NCI-H2196 treated with DMSO at 0.1 percent for 48 hours (cell line): ENCODE results near the gene RBKS.
"Not testable (repeated sequence)": the region's sequence is repeated elsewhere in the genome, so short reads cannot be mapped to it uniquely, and the experiment has no call there.

ENCODE experiments used
- DNase-seq: peaks from one replicate; lab custom pipeline; 2025; ENCODE audit not compliant: unreplicated experiment; lab: John Stamatoyannopoulos, UW

Gene RBKS

DNA sequence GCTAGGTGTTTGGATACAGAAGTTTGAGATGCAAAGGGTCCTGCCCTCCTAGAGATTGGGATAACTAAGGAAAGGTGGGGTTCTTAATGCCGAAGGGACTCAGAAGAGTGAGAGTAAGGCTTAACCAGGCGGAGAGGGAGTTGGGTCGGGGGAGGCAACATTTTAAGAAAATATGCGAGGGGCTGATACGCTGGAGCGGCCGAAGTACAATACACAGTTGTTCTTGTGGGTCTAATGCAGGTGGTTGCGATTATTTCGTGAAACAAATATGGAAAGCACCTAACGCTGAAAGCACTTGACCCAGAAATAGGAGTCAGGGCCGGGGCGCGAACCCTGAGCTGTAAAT lies 119.0 kb downstream of the RBKS start:
- DNase-seq = no peak

DNA sequence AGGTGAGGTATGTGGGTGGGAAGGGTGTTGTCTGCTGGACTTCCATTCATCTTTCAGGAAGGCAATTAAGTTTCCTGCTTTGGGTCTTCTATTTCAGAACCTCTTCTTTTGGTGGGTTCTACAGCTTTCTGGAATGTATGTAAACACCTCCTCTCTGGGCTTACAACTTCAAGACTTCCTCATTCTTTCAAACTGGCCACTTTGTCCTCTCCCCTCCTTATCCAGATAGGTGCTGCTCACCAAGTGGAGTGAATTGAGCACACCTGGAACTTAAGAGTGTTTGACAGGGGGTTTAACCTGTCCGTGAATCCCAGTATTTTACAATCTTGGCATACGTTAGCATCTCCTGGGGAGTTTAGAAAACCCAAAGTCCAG lies 123.9 kb downstream of the RBKS start:
- no peak for DNase-seq

DNA sequence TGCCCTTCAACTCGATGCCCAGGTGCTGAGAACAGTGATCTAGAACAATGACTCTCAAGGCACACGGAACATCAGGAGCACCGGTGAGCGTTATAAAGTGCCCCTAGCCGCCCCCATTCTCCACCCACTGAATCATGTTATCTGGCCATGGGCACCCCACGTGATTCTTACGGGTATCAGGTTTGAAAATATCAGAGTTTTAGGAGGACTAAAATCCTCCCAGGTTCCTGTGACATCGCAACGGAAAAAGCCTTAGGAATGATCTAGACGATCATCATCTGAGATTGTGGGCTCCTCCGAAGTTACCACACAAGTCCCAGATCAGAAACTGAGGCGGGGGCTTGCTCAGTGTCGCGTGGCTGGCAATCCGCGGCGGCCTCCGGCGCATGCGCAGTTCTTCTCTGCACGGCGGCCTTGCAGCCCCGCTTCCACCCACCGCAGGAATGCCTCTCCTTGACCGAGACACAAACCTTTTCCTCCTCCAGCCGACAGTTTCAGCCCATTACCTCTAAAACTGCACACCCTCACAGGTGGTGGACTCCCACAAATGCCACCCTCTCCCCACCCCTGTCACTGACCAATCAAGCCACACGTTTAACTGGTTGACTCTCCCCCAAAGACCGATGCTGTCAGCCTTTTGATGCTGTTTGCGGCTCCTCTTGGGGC lies 124.4 kb downstream of the RBKS start:
- no peak for DNase-seq

DNA sequence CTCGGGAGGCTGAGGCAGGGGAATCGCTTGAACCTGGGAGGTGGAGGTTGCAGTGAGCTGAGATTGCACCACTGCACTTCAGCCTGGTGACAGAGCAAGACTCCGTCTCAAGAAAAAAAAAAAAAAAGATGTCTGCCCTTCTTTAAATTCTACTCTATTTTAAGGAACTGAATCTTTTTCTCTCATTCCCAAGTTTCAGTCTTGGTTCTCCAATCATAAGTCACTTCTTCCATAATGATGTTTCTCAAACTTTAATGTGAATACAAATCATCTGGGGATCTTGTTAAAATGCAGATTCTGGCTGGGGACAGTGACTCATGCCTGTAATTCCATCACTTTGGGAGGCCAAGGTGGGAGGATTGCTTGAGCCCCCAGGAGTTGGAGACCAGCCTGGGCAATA lies 125.7 kb downstream of the RBKS start:
- not testable (repeated sequence) for DNase-seq

DNA sequence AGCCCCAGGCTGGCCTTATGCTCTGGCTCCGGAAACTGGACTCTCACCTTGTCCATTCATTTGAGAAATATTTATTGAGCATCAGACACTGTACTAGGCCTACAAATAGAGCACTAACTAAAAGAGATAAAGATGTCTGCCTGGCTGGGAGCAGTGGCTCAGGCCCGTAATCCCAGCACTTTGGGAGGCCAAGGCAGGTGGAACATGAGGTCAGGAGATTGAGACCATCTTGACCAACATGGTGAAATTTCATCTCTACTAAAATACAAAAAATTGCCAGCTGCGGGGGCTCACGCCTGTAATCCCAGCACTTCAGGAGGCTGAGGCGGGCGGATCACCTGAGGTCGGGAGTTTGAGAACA lies 126.3 kb downstream of the RBKS start:
- DNase-seq = no peak

DNA sequence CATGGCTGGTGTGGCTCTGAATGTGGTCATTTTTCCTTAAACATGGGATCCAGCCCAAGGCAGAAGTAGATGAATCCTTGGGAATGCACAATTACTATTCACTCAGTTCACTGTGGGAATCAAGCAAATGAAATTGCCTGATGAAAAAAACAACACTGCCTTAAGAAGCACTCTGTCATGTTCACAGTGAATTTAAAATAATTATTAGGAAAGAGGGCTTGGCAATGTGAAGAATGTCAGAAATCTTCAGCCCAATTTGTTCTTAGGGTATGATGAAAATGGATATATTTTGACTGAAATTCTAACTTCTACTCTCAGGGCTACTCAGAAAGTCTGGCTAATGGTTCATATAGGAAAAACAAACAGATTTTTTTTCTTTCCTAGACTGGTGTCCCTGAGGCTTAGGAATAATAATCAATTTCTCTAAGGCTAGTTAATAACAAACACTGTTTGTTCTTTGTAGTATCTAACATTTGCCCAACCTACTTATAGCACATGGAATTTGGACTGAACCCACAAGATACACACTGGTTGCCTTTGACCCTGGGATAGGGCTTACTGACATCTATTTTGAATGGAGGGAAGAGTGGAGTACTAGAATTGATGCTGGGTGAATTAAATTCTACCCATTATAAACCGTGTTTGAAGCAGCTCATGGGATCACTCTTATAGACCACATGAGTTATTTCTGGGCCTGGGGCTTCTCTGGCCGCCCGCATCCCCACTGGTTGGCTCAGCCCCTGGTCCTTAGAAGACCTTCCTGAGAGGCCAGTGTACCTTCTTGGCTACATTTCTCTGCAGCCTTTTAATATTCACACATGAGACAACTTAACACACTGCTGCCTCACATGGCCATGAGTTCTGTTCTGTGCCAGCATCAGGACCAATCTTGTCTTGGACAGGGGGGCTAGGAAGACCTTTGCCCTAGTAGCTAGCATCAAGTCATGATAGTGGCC lies 127.0 kb downstream of the RBKS start:
- no peak for DNase-seq

DNA sequence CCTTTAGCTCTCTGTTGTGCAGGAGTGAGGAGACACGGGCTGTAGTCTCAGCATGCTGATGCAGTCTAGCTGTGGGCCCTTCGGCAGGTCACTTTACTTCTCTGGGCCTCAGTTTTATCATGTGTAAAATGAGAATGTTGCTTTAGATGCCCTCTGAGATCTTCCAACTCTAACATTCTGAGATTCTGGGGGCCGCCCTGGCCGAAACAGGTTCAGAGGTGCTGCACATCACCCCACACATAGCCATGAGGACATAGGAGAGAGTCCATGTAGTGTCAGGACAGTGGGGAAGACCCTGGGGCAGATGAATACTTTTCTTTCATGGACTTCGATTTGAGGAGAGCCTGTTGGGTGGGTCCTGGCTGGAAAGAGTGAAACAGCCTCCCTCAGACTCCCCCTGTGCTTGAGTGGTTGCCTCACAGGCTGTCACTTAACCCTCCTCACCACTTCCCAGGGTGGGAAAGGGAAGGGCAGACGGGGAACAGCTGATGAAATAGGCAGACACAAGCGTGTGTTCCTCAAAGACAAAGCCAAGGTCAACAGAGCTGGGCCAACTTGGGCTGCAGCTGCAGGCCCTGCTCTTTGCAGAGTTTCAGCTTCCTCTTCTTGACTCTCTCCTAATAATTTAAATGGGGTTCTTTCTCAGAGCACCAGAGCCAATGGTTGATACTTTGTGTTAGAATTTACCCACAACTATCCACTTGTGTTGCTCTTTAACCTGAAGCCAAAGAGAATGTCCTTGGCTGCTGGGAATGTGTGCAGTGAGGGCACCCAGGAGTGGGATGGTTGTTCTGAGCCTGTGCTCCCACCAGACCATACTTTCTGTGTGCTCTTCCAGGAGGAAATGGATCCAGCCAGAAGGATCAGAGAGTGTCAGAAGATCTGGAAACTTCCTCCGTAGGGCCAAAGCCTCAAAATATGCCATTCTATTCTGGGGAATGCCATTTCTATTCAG lies 133.4 kb downstream of the RBKS start:
- no peak for DNase-seq

DNA sequence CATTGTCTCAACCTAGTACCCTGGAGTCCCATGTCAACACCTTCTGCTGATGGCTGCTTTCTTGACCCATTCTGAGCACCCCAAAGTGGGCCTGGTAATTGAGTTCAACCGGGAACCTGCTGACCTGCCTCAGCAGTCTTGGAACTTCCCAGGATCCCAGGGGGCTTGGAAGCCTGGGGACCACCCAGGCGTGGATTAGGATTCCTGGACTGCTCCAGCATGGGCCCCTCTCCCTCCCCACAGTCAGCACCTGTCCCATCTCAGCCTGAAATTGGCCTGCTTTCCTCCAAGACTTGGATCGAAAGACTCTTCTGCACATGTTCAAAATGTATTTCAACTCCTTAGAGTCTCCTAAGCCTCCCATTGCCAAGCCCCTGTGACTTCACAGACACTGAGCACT lies 134.1 kb downstream of the RBKS start:
- no peak for DNase-seq

DNA sequence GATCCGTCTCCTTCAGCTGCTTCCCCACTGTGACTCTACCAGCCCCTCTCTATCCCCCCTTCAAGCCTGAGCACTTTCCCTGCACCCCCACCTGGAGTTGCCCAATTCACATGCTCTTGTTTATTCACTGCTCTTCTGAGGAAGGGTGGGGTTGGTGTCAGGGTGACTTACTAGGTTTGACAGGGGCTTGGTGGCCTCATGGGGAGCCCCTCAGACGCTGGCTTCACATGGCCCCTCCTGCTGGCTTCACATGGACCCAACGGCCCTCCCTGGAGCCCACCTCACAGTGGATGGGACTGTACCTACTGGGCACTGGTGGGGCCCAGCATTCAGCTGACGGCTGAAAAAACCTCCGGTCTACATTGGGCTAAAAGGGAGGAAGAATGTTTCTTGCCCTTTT lies 135.4 kb downstream of the RBKS start:
- DNase-seq = no peak

DNA sequence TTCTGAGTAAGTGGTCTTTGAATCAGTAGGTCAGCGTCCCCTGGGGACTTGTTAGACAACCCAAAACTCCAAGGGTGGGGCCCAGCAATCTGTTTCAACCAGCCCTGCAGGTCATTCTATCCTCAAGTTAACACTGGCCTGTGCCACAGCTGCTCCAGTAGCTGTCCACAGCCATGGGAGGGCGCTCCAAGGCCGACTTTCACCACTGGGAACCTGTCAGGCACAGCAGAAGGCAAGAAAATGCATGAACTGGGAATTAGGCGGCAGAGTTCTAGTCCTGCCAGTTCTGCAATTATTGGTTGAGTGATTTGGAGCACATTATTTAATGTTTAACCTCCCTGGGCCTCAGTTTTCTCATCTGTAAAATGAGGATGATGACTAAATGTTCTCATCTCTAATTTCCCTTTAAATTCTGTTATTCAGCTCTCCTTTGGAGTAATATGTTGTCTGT lies 136.0 kb downstream of the RBKS start:
- no peak for DNase-seq

DNA sequence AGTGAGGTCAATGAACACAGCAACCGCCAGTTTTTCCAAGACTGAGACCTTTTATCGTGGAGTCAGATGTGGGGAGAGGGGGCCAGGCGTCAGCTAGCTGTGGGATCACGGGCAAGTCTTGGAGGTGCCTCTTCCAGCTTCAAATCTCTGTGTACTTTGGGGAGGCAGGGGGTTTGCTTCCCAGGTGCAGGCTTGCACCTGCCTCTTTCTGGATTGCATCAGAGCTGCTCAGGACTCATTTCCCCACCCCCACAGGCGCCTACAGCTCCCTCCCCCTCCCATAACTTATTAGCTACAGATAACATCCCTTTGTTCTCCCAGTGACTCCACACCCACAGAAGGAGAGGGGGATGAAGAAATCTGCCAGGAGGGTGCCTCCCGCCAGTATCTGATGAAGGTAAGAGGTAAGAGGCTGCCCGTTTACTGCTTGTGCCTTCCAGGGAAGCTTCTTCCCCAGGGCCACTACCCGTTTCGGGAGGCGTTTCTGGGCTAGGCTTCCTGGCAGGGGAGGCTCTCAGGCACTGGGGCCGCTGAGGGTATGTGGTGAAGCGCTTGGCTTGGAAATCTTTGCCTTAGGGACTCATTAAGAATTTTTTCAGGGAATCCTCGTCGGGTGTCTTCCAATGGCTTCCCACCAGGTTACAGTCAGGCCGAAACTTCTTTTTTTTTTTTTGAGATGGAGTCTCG lies 137.5 kb downstream of the RBKS start:
- DNase-seq = no peak

DNA sequence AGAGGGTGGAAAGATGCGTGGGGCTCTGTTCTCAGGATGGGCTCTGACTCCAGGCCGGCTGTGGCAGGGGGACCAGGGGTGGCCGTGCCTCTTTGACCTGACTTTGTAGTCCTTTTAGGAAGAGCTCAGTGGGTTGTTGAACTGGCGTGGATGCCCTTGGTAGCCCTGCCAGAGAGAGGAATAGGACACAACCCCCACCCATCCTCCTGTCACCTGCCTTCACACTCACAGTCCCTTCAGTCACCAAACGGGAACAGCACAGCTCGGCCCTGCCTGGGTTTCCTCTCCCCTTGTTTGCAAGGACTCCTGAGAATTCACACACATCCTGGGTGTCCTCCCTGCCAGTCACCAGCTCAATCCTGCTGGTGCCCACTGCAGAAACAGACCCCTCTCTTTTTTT lies 138.8 kb downstream of the RBKS start:
- no peak for DNase-seq

DNA sequence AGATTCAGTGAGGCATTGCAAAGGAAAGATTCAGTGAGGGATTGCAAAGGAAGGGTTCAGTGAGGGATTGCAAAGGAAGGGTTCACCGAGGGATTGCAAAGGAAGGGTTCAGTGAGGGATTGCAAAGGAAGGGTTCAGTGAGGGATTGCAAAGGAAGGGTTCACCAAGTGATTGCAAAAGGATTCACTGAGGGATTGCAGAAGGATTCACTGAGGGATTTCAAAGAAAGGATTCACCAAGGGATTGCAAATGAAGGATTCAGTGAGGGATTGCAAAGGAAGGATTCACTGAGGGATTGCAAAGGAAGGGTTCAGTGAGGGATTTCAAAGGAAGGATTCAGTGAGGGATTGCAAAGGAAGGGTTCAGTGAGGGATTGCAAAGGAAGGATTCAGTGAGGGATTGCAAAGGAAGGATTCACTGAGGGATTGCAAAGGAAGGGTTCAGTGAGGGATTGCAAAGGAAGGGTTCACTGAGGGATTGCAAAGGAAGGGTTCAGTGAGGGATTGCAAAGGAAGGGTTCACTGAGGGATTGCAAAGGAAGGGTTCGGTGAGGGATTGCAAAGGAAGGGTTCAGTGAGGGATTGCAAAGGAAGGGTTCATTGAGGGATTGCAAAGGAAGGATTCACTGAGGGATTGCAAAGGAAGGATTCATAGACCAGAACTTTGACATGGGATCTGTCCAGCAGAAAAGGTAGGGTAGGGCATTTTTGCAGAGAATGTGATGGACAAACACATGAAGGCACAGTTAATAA lies 141.2 kb downstream of the RBKS start:
- DNase-seq = not testable (repeated sequence)

DNA sequence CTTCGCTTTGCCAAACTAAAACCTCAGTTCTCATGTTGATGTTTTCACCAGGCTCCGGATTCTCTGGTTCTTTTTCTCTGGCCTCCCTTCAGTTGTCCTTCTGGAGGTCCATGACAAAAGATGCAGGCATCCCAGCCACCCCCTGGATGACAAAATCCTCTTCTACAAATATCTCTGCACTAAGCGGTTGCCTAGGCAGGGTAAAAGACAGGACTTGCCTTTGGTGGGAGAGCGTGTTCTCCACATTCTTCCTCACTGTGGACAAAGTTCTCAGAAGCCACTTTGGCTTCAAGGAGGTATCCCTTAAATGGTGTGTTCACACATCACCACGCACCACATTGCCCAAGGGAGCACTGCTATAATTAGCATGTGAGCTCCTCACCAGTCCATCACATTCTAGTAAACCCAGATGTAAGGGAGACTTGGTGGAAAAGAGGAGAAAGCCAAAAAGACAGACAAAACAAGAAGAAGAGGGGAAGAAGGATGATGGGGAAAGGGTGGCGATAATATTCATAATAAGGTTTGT lies 142.3 kb downstream of the RBKS start:
- no peak for DNase-seq

DNA sequence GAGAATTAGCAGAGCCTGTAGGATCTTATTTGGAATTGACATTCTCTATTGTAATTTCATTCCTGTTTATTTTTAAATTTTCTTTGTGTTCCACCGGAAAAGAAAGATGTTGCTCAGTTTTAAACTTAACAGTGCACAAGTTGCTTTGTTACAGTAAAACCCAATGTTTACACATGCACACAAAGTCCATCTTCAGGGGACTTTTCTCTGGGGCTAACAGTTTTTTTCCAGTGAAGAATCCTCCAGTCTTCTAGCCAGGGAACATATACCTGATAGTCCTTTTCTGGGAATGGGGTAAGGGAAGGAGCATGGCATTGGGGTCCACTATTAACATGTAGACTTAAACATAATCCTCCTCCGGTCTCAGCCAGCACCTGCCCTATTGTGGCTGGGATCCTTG lies 143.9 kb downstream of the RBKS start:
- no peak for DNase-seq

DNA sequence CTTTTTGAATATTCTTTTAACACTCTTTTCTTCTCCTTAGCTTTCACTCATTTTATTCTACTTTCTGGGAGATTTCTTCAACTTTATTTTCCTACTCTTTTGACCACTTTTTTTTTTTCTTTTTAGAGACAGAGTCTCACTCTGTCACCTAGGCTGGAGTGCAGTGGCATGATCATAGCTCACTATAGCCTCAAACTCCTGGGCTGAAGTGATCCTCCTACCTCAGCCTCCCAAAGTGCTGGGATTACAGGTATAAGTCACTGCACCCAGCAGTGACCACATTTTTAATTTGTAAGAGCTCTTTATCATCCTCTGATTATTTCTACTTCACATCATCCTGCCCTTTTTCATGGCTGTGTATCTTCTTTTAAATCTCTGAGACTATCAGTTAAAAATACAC lies 144.7 kb downstream of the RBKS start:
- not testable (repeated sequence) for DNase-seq

DNA sequence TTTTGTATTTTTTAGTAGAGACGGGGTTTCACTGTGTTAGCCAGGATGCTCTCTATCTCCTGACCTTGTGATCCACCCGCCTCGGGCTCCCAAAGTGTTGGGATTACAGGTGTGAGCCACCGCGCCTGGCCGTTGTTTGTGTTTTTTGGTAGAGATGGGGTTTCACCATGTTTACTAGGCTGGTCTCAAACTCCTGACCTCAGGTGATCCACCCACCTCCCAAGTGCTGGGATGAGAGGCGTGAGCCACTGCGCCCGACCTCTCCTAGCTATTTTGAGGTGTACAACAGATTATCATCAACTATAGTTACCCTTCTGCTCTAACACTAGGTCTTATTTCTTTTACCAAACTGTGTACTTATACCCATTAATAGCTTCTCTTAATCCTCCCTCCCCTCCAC lies 147.6 kb downstream of the RBKS start:
- DNase-seq = no peak

DNA sequence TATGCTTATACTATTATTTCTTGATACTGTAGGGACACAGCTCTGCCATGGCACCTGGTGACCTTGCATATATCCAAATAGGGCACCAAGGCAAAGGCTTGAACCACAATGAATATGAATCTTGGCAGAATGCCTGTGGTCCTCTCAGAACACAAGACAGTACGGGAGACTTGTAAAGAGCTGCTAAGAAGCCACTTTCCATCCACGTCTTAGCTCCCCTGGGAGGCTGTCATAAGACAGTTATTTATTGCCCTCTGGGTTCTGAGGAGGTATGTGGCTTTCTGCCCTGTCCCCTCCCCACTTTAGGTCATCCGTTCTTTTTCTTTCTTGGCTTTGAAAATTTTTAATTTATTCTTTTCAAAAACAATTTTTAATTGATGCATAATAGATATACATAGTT lies 148.5 kb downstream of the RBKS start:
- DNase-seq = no peak

DNA sequence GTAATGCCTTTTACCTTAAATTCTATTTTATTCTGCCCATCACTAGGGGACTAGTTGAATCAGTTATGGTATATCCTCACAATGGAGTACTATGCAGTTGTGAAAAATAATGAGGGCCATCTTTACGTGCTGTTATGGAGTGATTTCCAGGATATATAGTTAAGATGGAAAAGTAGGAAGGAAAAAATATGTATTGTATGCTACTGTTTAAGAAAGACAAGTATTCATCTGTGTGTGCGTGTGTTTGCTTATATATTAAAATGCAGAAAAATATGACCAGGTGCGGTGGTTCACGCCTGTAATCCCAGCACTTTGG lies 151.2 kb downstream of the RBKS start:
- DNase-seq = no peak
